Measurements from ENCODE around the gene CSH2.

DNA sequence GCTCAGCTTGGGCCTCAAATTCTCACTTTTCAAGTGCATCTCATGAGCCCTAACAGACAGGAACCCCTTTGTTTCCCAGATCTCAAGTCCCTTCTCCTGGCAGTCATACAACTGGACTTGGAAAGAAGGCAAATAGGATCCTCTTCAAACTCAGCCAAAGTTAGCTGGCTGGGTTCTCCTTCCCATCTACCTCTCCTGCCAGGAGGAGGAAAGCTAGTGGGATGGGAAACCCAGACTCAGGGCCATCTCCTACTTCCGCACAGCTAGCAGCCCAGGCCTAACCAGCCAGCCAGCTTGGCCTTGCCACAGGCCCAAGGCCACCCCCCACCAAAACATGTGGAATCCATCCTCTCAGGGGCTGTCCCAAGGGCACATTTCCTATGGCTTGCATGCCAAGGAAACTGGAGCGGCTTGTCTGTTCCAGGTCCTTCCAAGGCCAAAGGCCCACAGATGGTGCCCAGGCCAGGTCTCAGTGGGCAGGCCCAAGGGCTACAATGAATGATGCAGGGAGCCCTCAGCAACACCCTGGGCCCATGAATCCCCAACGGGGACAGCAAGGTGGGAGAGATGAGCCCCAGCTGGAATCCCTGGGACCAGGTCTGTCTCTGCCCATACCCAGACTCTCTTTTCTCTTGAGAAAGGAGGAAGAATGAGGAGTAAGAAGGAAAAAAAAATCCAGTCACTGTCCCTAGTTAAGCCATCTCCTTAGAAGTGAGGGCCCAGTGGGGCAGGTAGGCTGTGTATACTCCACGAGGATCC is 32.7 kb downstream of the CSH2 start:
- TF ChIP-seq CTCF (IDR thresholded peaks at IDR 0.05 in 2 of 3, conservative IDR thresholded peaks at IDR 0.05 in 1 of 3; ENCODE audit: insufficient read depth in 2 of 3, low read depth in 1 of 3, low read length in 3 of 3) (no peak), MEF2D (tag; conservative IDR thresholded peaks at IDR 0.05; ENCODE audit: low read depth) (no peak), ZNF347 (CRISPR knock-in tag; IDR thresholded peaks at IDR 0.05; ENCODE audit: low read depth) (no peak), PCBP2 (IDR thresholded peaks at IDR 0.05; ENCODE audit: low read depth, low read length, poor library complexity, severe bottlenecking) (no peak), NR2C2 (CRISPR knock-in tag; IDR thresholded peaks at IDR 0.05) (no peak), NR2C2 (tag; IDR thresholded peaks at IDR 0.05) (no peak), FOS (IDR thresholded peaks at IDR 0.05; ENCODE audit: extremely low read depth, insufficient read length) (no peak), REST (IDR thresholded peaks at IDR 0.05; ENCODE audit: borderline replicate concordance) (no peak), REST (CRISPR knock-in tag; IDR thresholded peaks at IDR 0.05; ENCODE audit: low read depth) (no peak)

Data from K562 (cell line).